IMR-90 (cell line): ENCODE measurements around the gene CDH2. TPM values are rescaled to one million over a fixed set of nuclear protein-coding genes. Genes with fewer than 3 reads are reported as not detected.

Source experiments
- ATAC-seq: fragments of 200-7000 bp; cut with Tn5 transposase; 2 replicates; pipeline ENCODE4 v1.9.1; 2020; ENCODE audit warnings: low read depth, mild to moderate bottlenecking, moderate library complexity
- BruUV-seq: library from RNA; stranded (reverse); fragments of 400-500 nt; replicated peaks from 2 replicates; lab custom pipeline; 2021; lab: Mats Ljungman, UMichigan
- CTCF ChIA-PET: fragments of 300-600 bp; formaldehyde crosslinking; extraction: SDS; loops from one replicate; lab custom pipeline; 2021; ENCODE audit warnings: antibody characterized with exemption; lab: Yijun Ruan, JAX
- POLR2A ChIA-PET: fragments of 300-600 bp; sonication (Branson Sonifier 250); formaldehyde crosslinking; loops from one replicate; lab custom pipeline; 2022; ENCODE audit warnings: antibody characterized with exemption; ENCODE audit not compliant: unreplicated experiment; lab: Charles Lee
- DNase-seq: peaks from one replicate; pipeline ENCODE4 v3.0.0; 2013
- H2AFZ ChIP-seq: replicated peaks from 2 replicates; pipeline ENCODE3; 2013; ENCODE audit warnings: low read length, mild to moderate bottlenecking; ENCODE audit not compliant: poor library complexity
- H2AK5ac ChIP-seq: 2 replicates; pipeline ENCODE4 v1.6.1; 2013; ENCODE audit warnings: low read depth, low read length, inconsistent platforms
- H2AK9ac ChIP-seq: replicated peaks from 2 replicates; pipeline ENCODE3; 2013; ENCODE audit warnings: mild to moderate bottlenecking, low read depth, low read length, moderate library complexity; ENCODE audit not compliant: poor library complexity
- H2BK120ac ChIP-seq: 2 replicates; pipeline ENCODE4 v1.6.1; 2013; ENCODE audit warnings: low read depth, low read length, inconsistent platforms
- H2BK15ac ChIP-seq: 3 replicates; pipeline ENCODE4 v1.6.1; 2013; ENCODE audit warnings: low read depth, low read length, inconsistent platforms
- H2BK20ac ChIP-seq: 2 replicates; pipeline ENCODE4 v1.6.1; 2013; ENCODE audit warnings: low read depth, mild to moderate bottlenecking, inconsistent platforms, low read length, moderate library complexity
- H2BK5ac ChIP-seq: 2 replicates; pipeline ENCODE4 v1.6.1; 2013; ENCODE audit warnings: mild to moderate bottlenecking, low read depth, low read length, inconsistent platforms; ENCODE audit not compliant: poor library complexity, severe bottlenecking
- H3K14ac ChIP-seq: replicated peaks from 2 replicates; pipeline ENCODE4 v1.6.1; 2013; ENCODE audit warnings: low read depth, low read length, inconsistent platforms
- H3K18ac ChIP-seq: 2 replicates; pipeline ENCODE4 v1.6.1; 2013; ENCODE audit warnings: low read depth, low read length, control low read depth
- H3K23ac ChIP-seq: 2 replicates; pipeline ENCODE4 v1.6.1; 2013; ENCODE audit warnings: low read depth, low read length, inconsistent platforms
- H3K27ac ChIP-seq: 2 replicates; pipeline ENCODE4 v1.5.1; 2013; ENCODE audit warnings: mild to moderate bottlenecking, control low read depth, low read length; ENCODE audit not compliant: insufficient read depth
- H3K27me3 ChIP-seq: 2 replicates; pipeline ENCODE4 v1.6.1; 2013; ENCODE audit warnings: low read length; ENCODE audit not compliant: control insufficient read depth, insufficient read depth
- H3K36me3 ChIP-seq: 2 replicates; pipeline ENCODE4 v1.6.1; 2013; ENCODE audit warnings: low read length, mixed read lengths; ENCODE audit not compliant: control insufficient read depth, insufficient read depth
- H3K4ac ChIP-seq: 2 replicates; pipeline ENCODE4 v1.6.1; 2013; ENCODE audit warnings: low read depth, low read length, inconsistent platforms
- H3K4me1 ChIP-seq: 2 replicates; pipeline ENCODE4 v1.6.1; 2013; ENCODE audit warnings: low read length, mixed read lengths; ENCODE audit not compliant: control insufficient read depth, insufficient read depth
- H3K4me2 ChIP-seq: 2 replicates; pipeline ENCODE4 v1.6.1; 2013; ENCODE audit warnings: low read depth, mild to moderate bottlenecking, control low read depth, low read length, moderate library complexity
- H3K4me3 ChIP-seq: 2 replicates; pipeline ENCODE4 v1.5.1; 2013; ENCODE audit warnings: low read depth, mild to moderate bottlenecking, control low read depth, low read length, moderate library complexity; ENCODE audit not compliant: insufficient read depth
- H3K56ac ChIP-seq: 2 replicates; pipeline ENCODE4 v1.6.1; 2013; ENCODE audit warnings: low read length, inconsistent platforms; ENCODE audit not compliant: insufficient read depth; ENCODE audit errors: extremely low read depth
- H3K79me1 ChIP-seq, 2 experiments: 2 replicates each; pipeline ENCODE4 v1.6.1; 2013; ENCODE audit warnings: low read length in 2 of 2, inconsistent platforms in 1 of 2, low read depth in 1 of 2
- H3K9ac ChIP-seq: 2 replicates; pipeline ENCODE4 v1.6.1; 2013; ENCODE audit warnings: low read depth, low read length, control low read depth
- H3K9me1 ChIP-seq: 2 replicates; pipeline ENCODE4 v1.6.1; 2013; ENCODE audit warnings: low read length, inconsistent platforms; ENCODE audit not compliant: insufficient read depth
- H3K9me3 ChIP-seq: 2 replicates; pipeline ENCODE4 v1.6.1; 2013; ENCODE audit warnings: low read length; ENCODE audit not compliant: control insufficient read depth, insufficient read depth
- H4K20me1 ChIP-seq: 2 replicates; pipeline ENCODE4 v1.6.1; 2013; ENCODE audit warnings: low read length, inconsistent platforms; ENCODE audit not compliant: insufficient read depth
- H4K5ac ChIP-seq: 2 replicates; pipeline ENCODE4 v1.6.1; 2013; ENCODE audit warnings: mild to moderate bottlenecking, low read depth, low read length, control low read depth
- H4K8ac ChIP-seq, 2 experiments: 2 replicates each; pipeline ENCODE4 v1.6.1; 2013; ENCODE audit warnings: low read depth in 2 of 2, low read length in 2 of 2, control low read depth in 1 of 2, inconsistent platforms in 1 of 2
- H4K91ac ChIP-seq: 2 replicates; pipeline ENCODE4 v1.6.1; 2013; ENCODE audit warnings: low read depth, low read length, inconsistent platforms; ENCODE audit not compliant: insufficient read depth
- BHLHE40 ChIP-seq: fragments of 150-350 bp; IDR thresholded peaks from 2 replicates; pipeline ENCODE4 v1.6.1; 2016; ENCODE audit warnings: mild to moderate bottlenecking, low read depth, low read length
- CHD1 ChIP-seq: IDR thresholded peaks from 2 replicates; pipeline ENCODE4 v1.6.1; 2012; ENCODE audit warnings: low read depth, low read length, improper control_type of control experiment
- FOS ChIP-seq: fragments of 150-350 bp; IDR thresholded peaks from 2 replicates; pipeline ENCODE4 v1.6.1; 2016; ENCODE audit warnings: low read depth, low read length
- MAFK ChIP-seq: IDR thresholded peaks from 2 replicates; pipeline ENCODE4 v1.6.1; 2012; ENCODE audit warnings: low read depth, low read length, improper control_type of control experiment
- MAZ ChIP-seq: IDR thresholded peaks from 2 replicates; pipeline ENCODE4 v1.6.1; 2012; ENCODE audit warnings: low read depth, mild to moderate bottlenecking, low read length, improper control_type of control experiment, moderate library complexity, borderline replicate concordance
- MXI1 ChIP-seq: IDR thresholded peaks from 2 replicates; pipeline ENCODE4 v1.6.1; 2012; ENCODE audit warnings: low read depth, mild to moderate bottlenecking, low read length, moderate library complexity, borderline replicate concordance
- NFE2L2 ChIP-seq: fragments of 150-350 bp; IDR thresholded peaks from 2 replicates; pipeline ENCODE4 v1.6.1; 2016; ENCODE audit warnings: low read depth, mild to moderate bottlenecking, low read length
- RAD21 ChIP-seq: IDR thresholded peaks from 2 replicates; pipeline ENCODE4 v1.6.1; 2012; ENCODE audit warnings: low read length, improper control_type of control experiment
- RCOR1 ChIP-seq: IDR thresholded peaks from 2 replicates; pipeline ENCODE4 v1.6.1; 2012; ENCODE audit warnings: mild to moderate bottlenecking, low read length, improper control_type of control experiment; ENCODE audit not compliant: insufficient replicate concordance
- RFX5 ChIP-seq: IDR thresholded peaks from 2 replicates; pipeline ENCODE4 v1.8.0; 2012; ENCODE audit warnings: low read depth, mild to moderate bottlenecking, low read length, moderate library complexity
- SMC3 ChIP-seq: fragments of 150-350 bp; IDR thresholded peaks from 2 replicates; pipeline ENCODE4 v1.6.1; 2016; ENCODE audit warnings: low read depth, mild to moderate bottlenecking, antibody characterized with exemption, low read length, moderate library complexity
- WGBS, 2 experiments: methylation state at CpG; one replicate each; pipeline versions ENCODE4 v1.1.5 to v1.1.7; 2013; ENCODE audit warnings: missing lambda C conversion rate in 2 of 2; ENCODE audit not compliant: insufficient read length in 1 of 2; ENCODE audit errors: extremely low coverage in 2 of 2; 5-methylcytosine and 5-hydroxymethylcytosine counted together
- dilution Hi-C: fragments of 300-500 bp; cut with HindIII; formaldehyde crosslinking; loops from one replicate; pipeline ENCODE4 v1.14.3; 2018; ENCODE audit warnings: low sequenced_read_pairs; ENCODE audit not compliant: unreplicated experiment
- in situ Hi-C: fragments of 300-500 bp; cut with MboI; formaldehyde crosslinking; loops from 3 replicates; pipeline ENCODE4 v1.14.3; 2019; ENCODE audit warnings: low sequenced_read_pairs, inconsistent platforms, mixed read lengths
- intact Hi-C: fragments of 100-400 bp; cut with micrococcal nuclease; formaldehyde crosslinking; loops from 2 replicates; pipeline ENCODE4 v1.10.0; 2022
- polyA plus RNA-seq, 3 experiments: library from polyadenylated mRNA; depleted of rRNA; stranded (reverse); fragments of >200 nt; gene quantifications; 2 replicates each; pipeline ENCODE4 v1.2.3, GENCODE V29; 2012; ENCODE audit warnings: low replicate concordance in 1 of 3
- total RNA-seq: library from RNA; depleted of rRNA; stranded (reverse); fragments of >200 nt; gene quantifications from 2 replicates; pipeline ENCODE4 v1.2.3, GENCODE V29; 2012
- TF ChIP-seq, protein P1 (sequence below): fragments of 150-350 bp; IDR thresholded peaks from 2 replicates; pipeline ENCODE4 v1.6.1; 2016; ENCODE audit warnings: low read depth, mild to moderate bottlenecking, low read length, moderate library complexity, borderline replicate concordance
- TF ChIP-seq, protein P2 (sequence below): conservative IDR thresholded peaks from 2 replicates; pipeline ENCODE4 v1.5.1; 2012; ENCODE audit warnings: mild to moderate bottlenecking, low read depth, low read length, improper control_type of control experiment
- TF ChIP-seq, protein P3 (sequence below): fragments of 150-350 bp; IDR thresholded peaks from 2 replicates; pipeline ENCODE4 v1.6.1; 2017; ENCODE audit warnings: mild to moderate bottlenecking, antibody characterized with exemption, low read length, low read depth

Gene CDH2
- total and polyA plus RNA-seq, 2 of the 4 experiments (the other 2 are of a cell fraction) = 55.6 to 111 TPM

DNA sequence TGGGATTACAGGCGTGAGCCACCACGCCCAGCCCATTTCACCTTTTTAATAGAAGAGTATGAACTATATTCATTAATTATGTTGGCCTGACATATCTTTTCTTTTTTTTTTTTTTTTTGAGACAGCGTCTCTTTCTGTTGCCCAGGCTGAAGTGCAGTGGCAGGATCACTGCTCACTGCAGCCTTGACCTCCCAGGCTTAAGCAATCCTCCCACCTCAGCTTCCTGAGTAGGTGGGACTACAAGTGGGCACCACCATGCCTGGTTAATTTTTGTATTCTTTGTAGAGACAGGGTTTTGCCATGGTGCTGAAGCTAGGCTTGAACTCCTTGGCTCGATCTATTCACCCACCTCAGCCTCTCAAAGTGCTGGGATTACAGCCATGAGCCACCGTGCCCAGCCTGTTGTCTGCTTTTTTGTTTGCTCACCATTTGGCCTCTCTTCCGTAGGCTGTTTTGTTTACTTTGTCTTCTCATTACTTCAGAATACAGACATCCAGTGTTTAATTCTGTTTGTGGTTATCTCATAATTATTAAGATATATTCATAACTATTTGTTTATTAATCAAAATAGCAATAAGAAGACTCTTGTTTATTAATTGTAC lies 16.3 kb upstream of the CDH2 start:
- BruUV-seq = no TSS peak
- no peak overlapping the region for H2AK5ac ChIP-seq
- ATAC-seq (no peak), DNase-seq (no peak)
- dilution Hi-C loops (no loop called here), intact Hi-C loops (no loop called here), in situ Hi-C loops (loop anchor here (10.0 kb wide), 1 partner anchor 588 kb away; no protein-coding TSS in a partner anchor)
- no peak overlapping the region for H4K8ac ChIP-seq
- no peaks in the 10 kb centered on the region for H4K20me1 ChIP-seq
- H3K4ac ChIP-seq = no peak overlapping the region
- H4K91ac ChIP-seq = no peak overlapping the region
- H3K14ac ChIP-seq = no peak overlapping the region
- H3K4me2 ChIP-seq = no peak overlapping the region
- no peak overlapping the region for H3K18ac ChIP-seq
- H3K4me1 ChIP-seq = no peaks in the 10 kb centered on the region
- H3K79me1 ChIP-seq = no peaks in the 10 kb centered on the region
- H4K5ac ChIP-seq = no peak overlapping the region
- no peak overlapping the region for H2BK20ac ChIP-seq
- H3K36me3 ChIP-seq = no peaks in the 10 kb centered on the region
- TF ChIP-seq MXI1 (no peak), MAZ (no peak), MAFK (no peak), NFE2L2 (no peak), FOS (no peak), SMC3 (no peak), RCOR1 (no peak), CHD1 (no peak), RAD21 (no peak), BHLHE40 (no peak), RFX5 (no peak)
- TF ChIP-seq, protein P1, sequence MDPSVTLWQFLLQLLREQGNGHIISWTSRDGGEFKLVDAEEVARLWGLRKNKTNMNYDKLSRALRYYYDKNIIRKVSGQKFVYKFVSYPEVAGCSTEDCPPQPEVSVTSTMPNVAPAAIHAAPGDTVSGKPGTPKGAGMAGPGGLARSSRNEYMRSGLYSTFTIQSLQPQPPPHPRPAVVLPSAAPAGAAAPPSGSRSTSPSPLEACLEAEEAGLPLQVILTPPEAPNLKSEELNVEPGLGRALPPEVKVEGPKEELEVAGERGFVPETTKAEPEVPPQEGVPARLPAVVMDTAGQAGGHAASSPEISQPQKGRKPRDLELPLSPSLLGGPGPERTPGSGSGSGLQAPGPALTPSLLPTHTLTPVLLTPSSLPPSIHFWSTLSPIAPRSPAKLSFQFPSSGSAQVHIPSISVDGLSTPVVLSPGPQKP = no peak
- TF ChIP-seq, protein P2, sequence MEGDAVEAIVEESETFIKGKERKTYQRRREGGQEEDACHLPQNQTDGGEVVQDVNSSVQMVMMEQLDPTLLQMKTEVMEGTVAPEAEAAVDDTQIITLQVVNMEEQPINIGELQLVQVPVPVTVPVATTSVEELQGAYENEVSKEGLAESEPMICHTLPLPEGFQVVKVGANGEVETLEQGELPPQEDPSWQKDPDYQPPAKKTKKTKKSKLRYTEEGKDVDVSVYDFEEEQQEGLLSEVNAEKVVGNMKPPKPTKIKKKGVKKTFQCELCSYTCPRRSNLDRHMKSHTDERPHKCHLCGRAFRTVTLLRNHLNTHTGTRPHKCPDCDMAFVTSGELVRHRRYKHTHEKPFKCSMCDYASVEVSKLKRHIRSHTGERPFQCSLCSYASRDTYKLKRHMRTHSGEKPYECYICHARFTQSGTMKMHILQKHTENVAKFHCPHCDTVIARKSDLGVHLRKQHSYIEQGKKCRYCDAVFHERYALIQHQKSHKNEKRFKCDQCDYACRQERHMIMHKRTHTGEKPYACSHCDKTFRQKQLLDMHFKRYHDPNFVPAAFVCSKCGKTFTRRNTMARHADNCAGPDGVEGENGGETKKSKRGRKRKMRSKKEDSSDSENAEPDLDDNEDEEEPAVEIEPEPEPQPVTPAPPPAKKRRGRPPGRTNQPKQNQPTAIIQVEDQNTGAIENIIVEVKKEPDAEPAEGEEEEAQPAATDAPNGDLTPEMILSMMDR = no peak
- TF ChIP-seq, protein P3, sequence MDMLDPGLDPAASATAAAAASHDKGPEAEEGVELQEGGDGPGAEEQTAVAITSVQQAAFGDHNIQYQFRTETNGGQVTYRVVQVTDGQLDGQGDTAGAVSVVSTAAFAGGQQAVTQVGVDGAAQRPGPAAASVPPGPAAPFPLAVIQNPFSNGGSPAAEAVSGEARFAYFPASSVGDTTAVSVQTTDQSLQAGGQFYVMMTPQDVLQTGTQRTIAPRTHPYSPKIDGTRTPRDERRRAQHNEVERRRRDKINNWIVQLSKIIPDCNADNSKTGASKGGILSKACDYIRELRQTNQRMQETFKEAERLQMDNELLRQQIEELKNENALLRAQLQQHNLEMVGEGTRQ = no peak
- H3K27ac ChIP-seq = no peak overlapping the region
- no peaks in the 10 kb centered on the region for H3K9me3 ChIP-seq
- H2BK5ac ChIP-seq = no peak overlapping the region
- no peak overlapping the region for H3K4me3 ChIP-seq
- no peak overlapping the region for H2AFZ ChIP-seq
- H2BK15ac ChIP-seq = no peak overlapping the region
- ChIA-PET CTCF (no interaction called here), POLR2A (no interaction called here)
- no peak overlapping the region for H3K23ac ChIP-seq
- no peak overlapping the region for H3K9ac ChIP-seq
- no peak overlapping the region for H3K56ac ChIP-seq
- H2AK9ac ChIP-seq = no peak overlapping the region
- no peak overlapping the region for H2BK120ac ChIP-seq
- no peaks in the 10 kb centered on the region for H3K9me1 ChIP-seq
- WGBS, 2 experiments = no CpG with 5 or more reads among the region's 6 CpGs
- no peaks in the 10 kb centered on the region for H3K27me3 ChIP-seq
